HUDEP-2 (cell line): ENCODE data around the gene NRBF2.
"Not testable (repeated sequence)": the region's sequence is repeated elsewhere in the genome, so short reads cannot be mapped to it uniquely, and the experiment has no call there.

Experiments used
- DNase-seq, 76 experiments: peaks; one replicate each; lab custom pipeline; 2025; ENCODE audit not compliant: unreplicated experiment in 76 of 76; lab: John Stamatoyannopoulos, UW

The NRBF2 gene

DNA sequence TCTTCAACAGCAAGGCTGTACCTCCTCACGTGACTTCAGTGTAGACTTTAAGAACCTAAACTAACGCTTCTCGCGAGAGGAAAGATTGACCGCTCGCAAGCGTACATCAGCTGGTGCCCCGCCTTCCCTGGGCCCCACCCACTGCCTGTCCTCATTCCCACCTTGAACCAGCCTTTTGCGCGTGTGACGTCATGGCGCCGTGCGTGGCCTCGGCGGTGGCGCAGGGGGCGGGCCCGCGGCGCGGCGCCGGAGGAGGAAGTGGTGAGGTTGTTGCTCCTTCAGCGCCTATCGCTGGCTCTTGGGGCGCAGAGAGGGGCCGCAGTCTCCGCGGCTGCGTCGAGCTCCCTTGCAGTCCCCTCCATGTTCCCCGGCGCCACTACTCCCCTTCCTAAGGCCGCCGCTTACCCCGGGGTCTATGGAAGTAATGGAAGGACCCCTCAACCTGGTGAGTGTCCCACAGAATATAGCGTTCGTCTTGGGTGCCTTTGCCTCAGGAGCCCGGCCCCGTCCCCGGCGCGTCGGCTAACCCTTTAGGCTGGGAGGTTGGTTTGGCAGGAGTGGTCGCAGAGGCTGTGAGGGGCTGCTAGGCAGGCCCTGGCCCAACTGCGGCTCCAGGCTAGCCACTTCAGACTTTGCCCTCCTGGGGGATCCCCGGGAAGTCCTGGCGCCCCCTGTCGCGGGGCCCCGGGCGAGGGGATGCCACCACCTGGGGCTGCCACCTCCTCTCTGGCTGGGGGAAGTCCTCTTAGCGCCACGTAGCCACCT, at the start of gene NRBF2:
Gene NRBF2 (plus strand): TSS at position 273 of the 765 bp plus-strand sequence. CDS start 143 bp downstream, at position 416.
- peak; percentile 36 to 97 (median 92) for DNase-seq

DNA sequence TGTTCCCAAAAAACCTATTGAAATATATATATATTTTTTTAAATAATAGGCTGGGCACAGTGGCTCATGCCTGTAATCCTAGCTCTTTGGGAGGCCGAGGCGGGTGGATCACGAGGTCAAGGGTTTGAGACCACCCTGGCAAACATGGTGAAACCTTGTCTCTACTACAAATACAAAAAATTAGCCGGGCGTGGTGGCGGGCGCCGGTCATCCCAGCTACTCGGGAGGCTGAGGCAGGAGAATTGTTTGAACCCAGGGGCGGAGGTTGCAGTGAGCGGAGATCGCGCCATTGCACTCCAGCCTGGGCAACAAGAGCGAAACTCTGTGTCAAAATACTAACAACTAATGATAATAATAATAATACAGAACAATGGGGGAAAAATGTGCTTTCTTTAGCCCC, 49.7 kb upstream of the NRBF2 start:
- DNase-seq, result not testable (repeated sequence)

- peak in 31 of 76 experiments; percentile 2 to 64 (median 21) for DNase-seq
Observed at GRCh38 chr10:63083904-63084689, 49.0 kb upstream of the NRBF2 start.

DNA sequence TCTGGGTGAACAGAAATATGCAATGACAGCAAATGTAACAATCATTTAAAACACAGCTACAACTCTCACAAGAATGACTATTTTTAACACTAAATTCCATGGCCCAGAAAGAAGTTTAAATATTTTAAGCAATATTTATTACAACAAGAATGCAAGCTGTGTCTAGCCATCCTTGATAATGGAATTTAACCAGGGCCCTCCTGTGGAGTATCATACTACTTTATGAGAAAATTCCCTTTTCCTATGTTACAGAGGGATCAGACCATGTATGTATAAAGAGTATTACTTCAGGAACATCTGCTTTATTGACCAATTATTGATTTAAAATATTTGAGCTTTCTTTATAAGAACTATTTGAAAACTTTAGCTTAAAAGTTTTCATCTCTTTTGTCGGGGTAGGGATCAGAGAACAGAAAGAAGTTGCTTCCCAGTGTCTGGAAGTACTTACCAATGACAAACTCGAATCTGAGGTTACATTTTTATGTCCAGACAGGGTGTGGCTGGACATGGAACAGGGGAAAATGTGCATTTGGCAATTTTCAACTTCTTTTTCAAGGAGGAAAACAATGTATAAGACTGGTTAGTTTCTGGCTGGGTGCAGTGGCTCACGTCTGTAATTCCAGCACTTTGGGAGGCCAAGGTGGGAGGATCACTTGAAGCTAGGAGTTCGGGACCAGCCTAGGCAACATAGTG, 48.3 kb upstream of the NRBF2 start:
- DNase-seq, result no peak

GRCh38 chr10:63093227-63093626, 39.9 kb upstream of the NRBF2 start:
- no peak for DNase-seq

- DNase-seq, result no peak
Observed at GRCh38 chr10:63094405-63094804, 38.7 kb upstream of the NRBF2 start.

- DNase-seq, result no peak
Observed at GRCh38 chr10:63094881-63095280, 38.2 kb upstream of the NRBF2 start.

DNA sequence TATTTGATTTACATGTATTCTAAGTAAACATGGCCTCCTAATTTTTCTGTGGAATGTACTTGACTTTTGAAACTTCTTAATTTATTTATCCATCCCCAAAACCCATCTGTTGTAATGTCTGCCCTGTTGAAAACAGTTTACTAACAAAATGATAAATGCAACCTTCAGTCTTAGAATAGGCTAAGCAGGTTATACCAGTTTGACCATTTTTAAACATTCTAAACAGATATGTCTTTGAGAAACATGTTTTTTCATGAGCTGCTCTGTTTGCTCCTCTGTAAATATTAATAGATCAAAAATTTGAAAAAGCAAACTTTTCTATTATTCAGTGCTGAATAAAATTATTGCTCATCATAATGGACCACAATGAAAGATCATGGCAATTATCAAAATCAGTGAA, 33.4 kb upstream of the NRBF2 start:
- no peak for DNase-seq

DNA sequence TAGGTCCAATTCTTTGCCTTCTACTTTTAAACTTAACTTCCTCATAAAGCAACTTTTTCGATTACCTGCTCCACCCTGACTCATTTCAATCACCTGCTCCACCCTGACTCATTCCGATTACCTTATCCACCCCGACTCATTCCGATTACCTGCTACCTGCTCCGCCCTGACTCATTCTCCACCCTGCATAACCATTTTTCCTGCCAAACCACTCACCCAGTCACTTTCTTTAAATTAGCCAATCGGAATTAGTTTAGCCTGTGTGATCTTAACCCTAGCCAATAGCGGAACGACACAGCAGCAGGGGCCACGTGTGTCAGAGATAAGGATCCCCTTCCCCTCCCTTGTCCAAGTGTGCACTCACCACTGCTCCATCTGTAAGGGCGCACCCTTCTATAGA, 32.0 kb upstream of the NRBF2 start:
- not testable (repeated sequence) for DNase-seq

GRCh38 chr10:63102279-63102883, 30.7 kb upstream of the NRBF2 start:
- DNase-seq, result peak in 3 of 76 experiments; percentile 1 to 41 (median 20)

DNA sequence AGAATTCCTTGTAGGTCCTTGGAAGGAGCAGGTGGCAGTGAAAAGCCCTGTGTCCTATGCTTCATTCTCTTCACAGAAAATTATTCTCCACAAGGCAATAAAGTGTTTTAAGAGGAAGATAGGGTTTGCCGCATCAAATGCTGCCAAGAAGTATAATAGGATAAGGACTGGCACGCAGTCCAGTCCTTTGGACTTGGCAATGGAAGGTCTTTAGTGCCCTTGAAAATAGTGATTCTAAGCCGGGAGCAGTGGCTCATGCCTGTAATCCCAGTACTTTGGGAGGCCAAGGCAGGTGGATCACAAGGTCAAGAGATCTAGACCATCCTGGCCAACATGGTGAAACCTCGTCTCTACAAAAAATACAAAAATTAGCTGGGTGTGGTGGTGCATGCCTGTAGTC, 29.9 kb upstream of the NRBF2 start:
- DNase-seq, result not testable (repeated sequence)

GRCh38 chr10:63103971-63104409, 29.1 kb upstream of the NRBF2 start:
- DNase-seq, result peak in 3 of 76 experiments; percentile 6 to 10 (median 7)

DNA sequence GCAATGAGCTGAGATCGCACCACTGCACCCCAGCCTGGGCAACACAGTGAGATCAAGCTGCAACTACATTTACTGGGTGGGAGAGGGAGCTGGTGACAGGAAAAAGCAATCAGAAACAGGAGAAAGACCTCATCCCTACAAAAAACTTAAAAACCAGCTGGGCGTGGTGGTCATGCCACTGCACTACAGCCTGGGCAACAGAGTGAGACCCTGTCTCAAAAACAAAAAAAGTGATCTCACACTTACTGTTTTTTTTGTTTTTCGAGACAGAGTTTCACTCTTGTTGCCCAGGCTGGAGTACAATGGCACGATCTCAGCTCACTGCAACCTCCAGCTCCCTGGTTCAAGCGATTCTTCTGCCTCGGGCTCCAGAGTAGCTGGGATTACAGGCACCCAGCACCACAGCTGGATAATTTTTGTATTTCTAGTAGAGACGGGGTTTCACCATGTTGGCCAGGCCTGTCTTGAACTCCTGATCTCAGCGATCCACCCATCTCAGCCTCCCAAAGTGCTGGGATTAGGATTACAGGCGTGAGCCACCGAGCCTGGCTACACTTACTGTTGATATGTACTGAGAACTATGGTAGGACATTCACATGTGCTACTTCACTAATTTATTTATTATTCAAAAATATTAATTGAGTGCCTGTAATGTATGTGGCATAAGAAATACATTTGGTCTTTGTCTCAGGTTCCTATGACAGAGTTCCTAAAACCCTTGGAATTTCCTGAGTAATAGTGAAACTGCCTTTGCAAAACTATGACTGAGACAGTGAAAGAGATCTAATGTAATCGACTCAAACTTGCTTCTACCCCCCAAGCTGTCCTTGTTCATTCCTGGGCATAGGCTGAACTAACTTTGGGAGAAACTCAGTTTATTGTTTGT, 27.7 kb upstream of the NRBF2 start:
- no peak for DNase-seq

DNA sequence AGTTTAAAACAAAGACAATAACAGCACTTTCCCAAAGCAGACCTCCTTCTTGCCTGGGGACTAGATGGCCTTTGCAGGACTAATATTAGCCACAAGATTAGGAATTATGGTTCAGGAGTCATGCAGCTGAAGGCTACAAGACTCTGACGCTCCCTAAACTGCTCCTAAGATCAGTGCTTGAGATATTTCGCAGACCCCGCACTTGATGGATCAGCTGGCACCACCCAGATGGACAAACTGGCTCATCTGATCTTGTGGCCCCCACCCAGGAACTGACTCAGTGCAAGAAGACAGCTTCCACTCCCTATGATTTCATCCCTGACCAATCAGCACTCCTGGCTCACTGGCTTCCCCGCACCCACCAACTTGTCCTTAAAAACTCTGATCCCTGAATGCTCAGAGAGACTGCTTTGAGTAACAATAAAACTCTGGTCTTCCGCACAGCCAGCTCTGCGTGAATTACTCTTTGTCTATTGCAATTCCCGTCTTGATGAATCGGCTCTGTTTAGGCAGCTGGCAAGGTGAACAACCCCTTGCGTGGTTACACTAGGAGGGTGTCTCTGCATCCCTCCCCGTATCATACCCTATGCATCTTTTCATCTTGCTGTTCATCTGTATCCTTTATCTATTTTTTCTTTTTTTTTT, 26.9 kb upstream of the NRBF2 start:
- peak in 4 of 76 experiments; percentile 2 to 34 (median 12) for DNase-seq

DNA sequence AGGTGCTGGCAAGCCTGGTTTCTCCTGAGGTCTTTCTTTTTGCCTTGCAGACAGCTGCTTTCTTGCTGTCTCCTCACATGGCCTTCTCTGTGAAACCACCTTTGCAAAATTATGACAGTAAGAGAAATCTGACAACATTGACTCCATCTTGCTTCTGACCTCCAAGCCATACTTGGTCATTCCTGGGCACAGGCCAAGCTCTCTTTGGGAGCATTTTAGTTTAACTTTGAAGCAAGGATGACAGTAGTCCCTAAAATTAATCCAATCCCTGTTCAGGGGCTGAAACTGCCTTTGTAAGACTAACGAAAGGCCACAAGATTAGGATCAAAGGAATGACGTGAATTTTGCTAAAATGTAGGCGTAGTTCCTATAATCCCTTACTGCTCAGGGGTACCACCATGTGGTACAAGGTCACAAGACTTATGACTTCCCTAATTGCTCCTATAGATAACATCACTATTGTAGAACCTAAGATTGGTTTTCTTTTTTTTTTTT, 25.1 kb upstream of the NRBF2 start:
- DNase-seq, result no peak

DNA sequence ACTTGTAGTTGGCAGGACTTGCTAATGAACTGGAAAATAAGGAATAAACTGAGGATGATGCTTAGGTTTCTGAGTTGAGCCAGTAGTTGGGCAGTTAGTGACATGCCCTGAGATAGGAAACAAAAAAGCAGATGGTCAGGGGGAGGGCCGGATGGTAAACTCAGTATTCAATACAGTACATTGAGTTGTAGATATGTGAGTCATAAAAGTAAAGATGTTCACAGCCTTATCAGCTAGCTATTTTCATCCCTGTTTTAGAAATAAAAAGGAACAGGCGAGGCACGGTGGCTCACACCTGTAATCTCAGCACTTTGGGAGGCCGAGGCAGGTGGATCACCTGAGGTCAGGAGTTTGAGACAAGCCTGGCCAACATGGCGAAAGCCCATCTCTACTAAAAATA, 22.2 kb upstream of the NRBF2 start:
- DNase-seq, result peak in 10 of 76 experiments; percentile 1 to 46 (median 8)

- no peak for DNase-seq
Observed at GRCh38 chr10:63114031-63114814, 18.9 kb upstream of the NRBF2 start.

- no peak for DNase-seq
Observed at GRCh38 chr10:63115732-63116383, 17.3 kb upstream of the NRBF2 start.
